Suprapubic skin (tissue), 3 donors: Measurements from ENCODE around the gene ASB16.

Experiments used
- POLR2A ChIP-seq, 2 donors: fragments of 450-650 bp; IDR thresholded peaks; one replicate each; pipeline ENCODE4 v1.6.1; 2017; ENCODE audit warnings: antibody characterized with exemption in 2 of 2, mild to moderate bottlenecking in 2 of 2, moderate library complexity in 2 of 2
- TF ChIP-seq, protein P1 (sequence below), 2 donors: fragments of 200-600 bp in 1 of 2; fragments of 450-650 bp in 1 of 2; sonication (generic) in 1 of 2; IDR thresholded peaks; one replicate each; pipeline ENCODE4 v1.5.1; 2016 to 2019; ENCODE audit warnings: antibody characterized with exemption in 2 of 2, mild to moderate bottlenecking in 1 of 2, moderate library complexity in 1 of 2

DNA sequence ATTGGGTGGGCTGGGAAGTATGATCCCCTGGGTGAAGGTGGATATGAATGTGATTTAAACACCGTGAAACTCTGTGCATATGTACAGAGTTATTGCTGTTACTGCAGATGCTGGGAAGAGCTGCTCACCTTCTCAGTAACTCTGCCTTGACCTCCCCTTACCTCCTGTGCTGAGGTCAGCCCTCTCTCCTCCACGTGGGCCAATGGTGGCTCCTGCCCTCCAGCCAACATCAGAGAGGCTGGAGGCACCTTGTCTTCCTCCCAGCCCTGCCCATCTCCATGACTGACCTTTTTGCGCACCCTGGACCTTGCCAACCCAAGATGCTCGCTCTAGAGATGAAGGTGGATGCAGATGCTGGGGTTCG, 387 bp upstream of the ASB16 start:
- TF ChIP-seq, protein P1, sequence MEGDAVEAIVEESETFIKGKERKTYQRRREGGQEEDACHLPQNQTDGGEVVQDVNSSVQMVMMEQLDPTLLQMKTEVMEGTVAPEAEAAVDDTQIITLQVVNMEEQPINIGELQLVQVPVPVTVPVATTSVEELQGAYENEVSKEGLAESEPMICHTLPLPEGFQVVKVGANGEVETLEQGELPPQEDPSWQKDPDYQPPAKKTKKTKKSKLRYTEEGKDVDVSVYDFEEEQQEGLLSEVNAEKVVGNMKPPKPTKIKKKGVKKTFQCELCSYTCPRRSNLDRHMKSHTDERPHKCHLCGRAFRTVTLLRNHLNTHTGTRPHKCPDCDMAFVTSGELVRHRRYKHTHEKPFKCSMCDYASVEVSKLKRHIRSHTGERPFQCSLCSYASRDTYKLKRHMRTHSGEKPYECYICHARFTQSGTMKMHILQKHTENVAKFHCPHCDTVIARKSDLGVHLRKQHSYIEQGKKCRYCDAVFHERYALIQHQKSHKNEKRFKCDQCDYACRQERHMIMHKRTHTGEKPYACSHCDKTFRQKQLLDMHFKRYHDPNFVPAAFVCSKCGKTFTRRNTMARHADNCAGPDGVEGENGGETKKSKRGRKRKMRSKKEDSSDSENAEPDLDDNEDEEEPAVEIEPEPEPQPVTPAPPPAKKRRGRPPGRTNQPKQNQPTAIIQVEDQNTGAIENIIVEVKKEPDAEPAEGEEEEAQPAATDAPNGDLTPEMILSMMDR (IDR thresholded peaks at IDR 0.05), result no peak
- no peak for TF ChIP-seq POLR2A (IDR thresholded peaks at IDR 0.05)
